ENCODE measurements around the gene SF3A2. TPM values are rescaled to one million over a fixed set of nuclear protein-coding genes. Genes with fewer than 3 reads are reported as not detected.

The SF3A2 gene
- total and polyA plus RNA-seq, 10 of the 15 experiments (the other 5 are each of a cell fraction or from before 2014, with no cell fraction given): 0.33 to 143 (median 30.6) TPM

GRCh38 chr19:2286402-2287140 is 49.9 kb downstream of the SF3A2 start:
- intact Hi-C loops (cut with micrococcal nuclease; ENCODE audit: unreplicated experiment): no loop called here
- in situ Hi-C loops (cut with MboI): no loop called here
- no peak overlapping the region for H3K4me3 ChIP-seq
- ATAC-seq (no peak), DNase-seq (ENCODE audit: low read depth, low spot score) (no peak), FAIRE-seq (no peak)
- no TSS peak for BruUV-seq (replicated peaks)
- peaks cover 0 to 3% of the 10 kb centered on the region in 2 experiments; a peak in 2 of 4 replicates for H3K27me3 ChIP-seq (replicated peaks in 1 of 2; ENCODE audit: control insufficient read depth in 2 of 2, insufficient read depth in 2 of 2, low read length in 1 of 2)
- no peaks in the 10 kb centered on the region for H3K36me3 ChIP-seq (ENCODE audit: control insufficient read depth in 2 of 2, insufficient read depth in 2 of 2, low read length in 1 of 2)
- no peak overlapping the region for H2AFZ ChIP-seq (ENCODE audit: control insufficient read depth, low read depth, low read length)
- H3K9ac ChIP-seq (ENCODE audit: control insufficient read depth, insufficient read depth, low read length): no peak overlapping the region
- ChIA-PET RAD21 (ENCODE audit: unreplicated experiment) (interaction anchor here (0.8 to 0.9 kb wide), 2 partner anchors 28 to 41 kb away, joined by 3 read pairs; partner anchors contain the start of genes LSM7 and SPPL2B), POLR2A (no interaction called here), SMC1A (ENCODE audit: uncharacterized antibody, unreplicated experiment) (interaction anchor here (1.1 to 2.9 kb wide), 2 partner anchors 27 to 187 kb away, joined by 3 to 11 read pairs; no protein-coding TSS in a partner anchor), CTCF (interaction anchor here (1.2 to 1.3 kb wide), 2 partner anchors 11 to 26 kb away, joined by 4 to 5 read pairs; no protein-coding TSS in a partner anchor)
- H3K27ac ChIP-seq (ENCODE audit: control insufficient read depth, insufficient read depth): no peak overlapping the region
- no peaks in the 10 kb centered on the region; the same call in 1 of the 2 replicates for H3K79me2 ChIP-seq (ENCODE audit: control insufficient read depth, insufficient read depth, low read length)
- H3K9me3 ChIP-seq (replicated peaks; ENCODE audit: control insufficient read depth, insufficient read depth, low read length): no peaks in the 10 kb centered on the region
- H3K4me1 ChIP-seq (ENCODE audit: control insufficient read depth, insufficient read depth, low read length): peaks cover 40% of the 10 kb centered on the region
- 72% methylated on average over 20 of the region's 20 CpGs for WGBS (ENCODE audit: insufficient coverage, insufficient replicate concordance, low lambda C conversion rate, missing lambda C conversion rate)
- no peaks in the 10 kb centered on the region for H4K20me1 ChIP-seq (ENCODE audit: control insufficient read depth, insufficient read depth)
- H3K4me2 ChIP-seq (ENCODE audit: control insufficient read depth, insufficient read depth): no peak overlapping the region
- TF ChIP-seq MTA2 (IDR thresholded peaks at IDR 0.05; ENCODE audit: low read depth): no peak
- no peak for TF ChIP-seq MEF2A (IDR thresholded peaks at IDR 0.05; ENCODE audit: insufficient read depth, low read depth, low read length)
- TF ChIP-seq, protein P1, sequence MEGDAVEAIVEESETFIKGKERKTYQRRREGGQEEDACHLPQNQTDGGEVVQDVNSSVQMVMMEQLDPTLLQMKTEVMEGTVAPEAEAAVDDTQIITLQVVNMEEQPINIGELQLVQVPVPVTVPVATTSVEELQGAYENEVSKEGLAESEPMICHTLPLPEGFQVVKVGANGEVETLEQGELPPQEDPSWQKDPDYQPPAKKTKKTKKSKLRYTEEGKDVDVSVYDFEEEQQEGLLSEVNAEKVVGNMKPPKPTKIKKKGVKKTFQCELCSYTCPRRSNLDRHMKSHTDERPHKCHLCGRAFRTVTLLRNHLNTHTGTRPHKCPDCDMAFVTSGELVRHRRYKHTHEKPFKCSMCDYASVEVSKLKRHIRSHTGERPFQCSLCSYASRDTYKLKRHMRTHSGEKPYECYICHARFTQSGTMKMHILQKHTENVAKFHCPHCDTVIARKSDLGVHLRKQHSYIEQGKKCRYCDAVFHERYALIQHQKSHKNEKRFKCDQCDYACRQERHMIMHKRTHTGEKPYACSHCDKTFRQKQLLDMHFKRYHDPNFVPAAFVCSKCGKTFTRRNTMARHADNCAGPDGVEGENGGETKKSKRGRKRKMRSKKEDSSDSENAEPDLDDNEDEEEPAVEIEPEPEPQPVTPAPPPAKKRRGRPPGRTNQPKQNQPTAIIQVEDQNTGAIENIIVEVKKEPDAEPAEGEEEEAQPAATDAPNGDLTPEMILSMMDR (IDR thresholded peaks at IDR 0.05 in 2 of 3, conservative IDR thresholded peaks at IDR 0.05 in 1 of 3; ENCODE audit: control insufficient read depth in 2 of 3, extremely low read depth in 1 of 3, insufficient read depth in 1 of 3, low read depth in 3 of 3, low read length in 3 of 3): no peak
- no peak for TF ChIP-seq TCF12 (IDR thresholded peaks at IDR 0.05; ENCODE audit: low read depth, low read length)
- TF ChIP-seq EP300 (IDR thresholded peaks at IDR 0.05; ENCODE audit: borderline replicate concordance in 1 of 2, control insufficient read depth in 1 of 2, low read depth in 2 of 2, low read length in 2 of 2): no peak
- TF ChIP-seq, protein P2, sequence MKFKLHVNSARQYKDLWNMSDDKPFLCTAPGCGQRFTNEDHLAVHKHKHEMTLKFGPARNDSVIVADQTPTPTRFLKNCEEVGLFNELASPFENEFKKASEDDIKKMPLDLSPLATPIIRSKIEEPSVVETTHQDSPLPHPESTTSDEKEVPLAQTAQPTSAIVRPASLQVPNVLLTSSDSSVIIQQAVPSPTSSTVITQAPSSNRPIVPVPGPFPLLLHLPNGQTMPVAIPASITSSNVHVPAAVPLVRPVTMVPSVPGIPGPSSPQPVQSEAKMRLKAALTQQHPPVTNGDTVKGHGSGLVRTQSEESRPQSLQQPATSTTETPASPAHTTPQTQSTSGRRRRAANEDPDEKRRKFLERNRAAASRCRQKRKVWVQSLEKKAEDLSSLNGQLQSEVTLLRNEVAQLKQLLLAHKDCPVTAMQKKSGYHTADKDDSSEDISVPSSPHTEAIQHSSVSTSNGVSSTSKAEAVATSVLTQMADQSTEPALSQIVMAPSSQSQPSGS (IDR thresholded peaks at IDR 0.05; ENCODE audit: low read length): no peak
- TF ChIP-seq, protein P3, sequence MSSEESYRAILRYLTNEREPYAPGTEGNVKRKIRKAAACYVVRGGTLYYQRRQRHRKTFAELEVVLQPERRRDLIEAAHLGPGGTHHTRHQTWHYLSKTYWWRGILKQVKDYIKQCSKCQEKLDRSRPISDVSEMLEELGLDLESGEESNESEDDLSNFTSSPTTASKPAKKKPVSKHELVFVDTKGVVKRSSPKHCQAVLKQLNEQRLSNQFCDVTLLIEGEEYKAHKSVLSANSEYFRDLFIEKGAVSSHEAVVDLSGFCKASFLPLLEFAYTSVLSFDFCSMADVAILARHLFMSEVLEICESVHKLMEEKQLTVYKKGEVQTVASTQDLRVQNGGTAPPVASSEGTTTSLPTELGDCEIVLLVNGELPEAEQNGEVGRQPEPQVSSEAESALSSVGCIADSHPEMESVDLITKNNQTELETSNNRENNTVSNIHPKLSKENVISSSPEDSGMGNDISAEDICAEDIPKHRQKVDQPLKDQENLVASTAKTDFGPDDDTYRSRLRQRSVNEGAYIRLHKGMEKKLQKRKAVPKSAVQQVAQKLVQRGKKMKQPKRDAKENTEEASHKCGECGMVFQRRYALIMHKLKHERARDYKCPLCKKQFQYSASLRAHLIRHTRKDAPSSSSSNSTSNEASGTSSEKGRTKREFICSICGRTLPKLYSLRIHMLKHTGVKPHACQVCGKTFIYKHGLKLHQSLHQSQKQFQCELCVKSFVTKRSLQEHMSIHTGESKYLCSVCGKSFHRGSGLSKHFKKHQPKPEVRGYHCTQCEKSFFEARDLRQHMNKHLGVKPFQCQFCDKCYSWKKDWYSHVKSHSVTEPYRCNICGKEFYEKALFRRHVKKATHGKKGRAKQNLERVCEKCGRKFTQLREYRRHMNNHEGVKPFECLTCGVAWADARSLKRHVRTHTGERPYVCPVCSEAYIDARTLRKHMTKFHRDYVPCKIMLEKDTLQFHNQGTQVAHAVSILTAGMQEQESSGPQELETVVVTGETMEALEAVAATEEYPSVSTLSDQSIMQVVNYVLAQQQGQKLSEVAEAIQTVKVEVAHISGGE (CRISPR knock-in tag; IDR thresholded peaks at IDR 0.05): no peak
- no peak for TF ChIP-seq POLR2A (IDR thresholded peaks at IDR 0.05; ENCODE audit: low read depth, low read length)
- TF ChIP-seq SREBF1 (IDR thresholded peaks at IDR 0.05; ENCODE audit: low read length): no peak
- no peak for TF ChIP-seq REST (IDR thresholded peaks at IDR 0.05; ENCODE audit: low read depth, low read length)
